Measurements from ENCODE around the gene MYOD1. TPM values are rescaled to one million over a fixed set of nuclear protein-coding genes. Genes with fewer than 3 reads are reported as not detected.

MYOD1 gene
- polyA plus RNA-seq (ENCODE audit: insufficient read length) = 100 TPM

- no peak for DNase-seq
Observed at GRCh38 chr11:17719028-17719937, at the start of gene MYOD1. TSS of gene MYOD1 (plus strand) at chr11:17719571. CDS start at chr11:17719783, 212 bp downstream.

GRCh38 chr11:17672469-17672868 lies 46.9 kb upstream of the MYOD1 start:
- DNase-seq = no peak

DNA sequence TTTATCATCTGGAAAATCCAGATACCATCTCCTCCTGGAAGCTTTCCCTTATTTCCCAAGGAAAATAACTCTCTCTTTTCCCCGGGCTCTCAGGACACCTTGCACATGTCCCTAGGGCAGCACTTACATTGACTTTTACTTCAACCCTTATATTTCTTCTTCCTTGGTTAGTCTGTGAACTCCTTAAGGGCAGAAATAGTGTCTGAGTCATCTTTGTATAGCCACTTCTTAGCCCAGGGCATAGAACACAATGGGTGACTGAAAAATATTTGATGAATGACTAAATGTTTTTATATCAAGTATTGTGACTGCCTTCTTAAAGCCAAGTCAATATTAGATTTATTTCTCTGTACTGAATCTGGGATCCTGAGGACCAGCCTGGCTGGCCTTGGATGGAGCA lies 45.4 kb upstream of the MYOD1 start:
- no peak for DNase-seq

GRCh38 chr11:17682848-17683247 lies 36.5 kb upstream of the MYOD1 start:
- DNase-seq = no peak

GRCh38 chr11:17683377-17684161 lies 35.8 kb upstream of the MYOD1 start:
- peak; percentile 11 for DNase-seq

- DNase-seq = no peak
Observed at GRCh38 chr11:17684550-17684949, 34.8 kb upstream of the MYOD1 start.

DNA sequence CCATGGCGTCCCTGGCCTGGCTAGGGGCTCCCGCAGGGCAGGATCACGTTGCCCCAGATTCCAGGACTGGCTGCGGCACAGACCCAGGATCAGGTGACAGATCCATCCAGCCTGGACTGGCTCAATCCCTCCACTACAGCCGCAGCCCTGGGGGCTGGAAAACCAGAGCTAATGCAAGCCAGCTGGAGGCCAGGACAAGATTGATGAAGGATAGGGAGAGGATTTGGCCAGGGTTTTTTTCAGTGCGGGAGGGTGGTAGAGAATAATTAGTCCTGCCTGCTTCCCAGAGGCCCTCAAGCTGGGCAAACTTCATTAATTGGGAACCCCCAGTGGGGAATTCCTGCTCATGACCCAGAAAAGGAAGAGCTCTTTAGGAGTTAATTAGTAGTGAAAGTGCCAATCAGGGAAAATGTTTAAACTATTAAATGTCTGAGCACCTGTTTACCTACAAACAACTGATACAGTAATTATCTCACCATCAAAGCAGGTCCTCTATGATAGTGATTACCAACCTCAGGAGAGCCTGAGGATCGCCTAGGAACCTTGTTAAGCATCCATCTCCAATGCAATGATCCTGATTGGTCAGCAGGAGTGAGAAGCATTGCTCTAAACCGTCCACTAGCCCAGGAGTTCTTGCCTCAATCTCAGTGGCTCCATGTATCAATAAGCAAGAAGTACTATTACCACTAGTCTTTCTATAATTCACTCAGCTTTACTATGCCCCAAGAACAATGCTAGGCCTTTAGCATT lies 33.0 kb upstream of the MYOD1 start:
- peak; percentile 14 for DNase-seq

GRCh38 chr11:17687946-17688670 lies 31.3 kb upstream of the MYOD1 start:
- DNase-seq = peak; percentile 25

DNA sequence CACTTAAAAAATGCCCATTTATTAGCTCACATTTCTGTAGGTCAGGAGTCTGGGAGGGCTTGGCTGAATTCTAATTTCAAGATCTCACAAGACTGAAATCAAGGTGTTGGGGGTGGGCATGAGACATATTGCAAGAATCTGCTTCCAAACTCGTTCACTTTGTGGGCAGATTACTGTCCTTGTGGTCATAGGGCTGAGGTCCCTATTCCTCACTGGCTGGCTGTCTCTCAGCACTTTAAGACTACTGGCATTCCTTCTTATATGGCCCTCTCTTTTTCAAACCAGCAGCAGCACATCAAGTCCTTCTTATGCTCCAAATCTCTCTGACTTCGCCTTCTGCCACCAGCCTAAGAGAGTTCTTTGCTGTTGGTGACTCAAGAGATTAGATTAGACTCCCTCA lies 27.8 kb upstream of the MYOD1 start:
- DNase-seq = no peak

DNA sequence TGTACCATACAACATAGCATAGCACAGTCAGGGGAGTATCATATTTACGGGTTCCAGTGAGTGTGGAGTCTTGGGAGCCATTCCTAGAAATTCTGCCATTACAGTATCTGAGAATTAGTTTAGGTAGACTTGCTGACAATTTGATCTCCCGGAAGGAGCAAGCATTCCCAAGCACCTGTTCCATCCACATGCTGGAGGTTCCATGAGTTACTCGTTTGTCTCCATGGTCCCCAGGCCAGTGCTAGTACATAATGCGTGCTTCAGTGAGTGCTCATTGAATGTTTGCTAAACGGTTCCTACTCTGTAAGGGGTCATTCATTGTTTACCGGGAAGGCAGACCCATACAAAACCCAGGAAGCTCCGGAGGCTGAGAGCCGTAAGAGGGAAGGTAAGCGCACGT lies 27.4 kb upstream of the MYOD1 start:
- no peak for DNase-seq

DNA sequence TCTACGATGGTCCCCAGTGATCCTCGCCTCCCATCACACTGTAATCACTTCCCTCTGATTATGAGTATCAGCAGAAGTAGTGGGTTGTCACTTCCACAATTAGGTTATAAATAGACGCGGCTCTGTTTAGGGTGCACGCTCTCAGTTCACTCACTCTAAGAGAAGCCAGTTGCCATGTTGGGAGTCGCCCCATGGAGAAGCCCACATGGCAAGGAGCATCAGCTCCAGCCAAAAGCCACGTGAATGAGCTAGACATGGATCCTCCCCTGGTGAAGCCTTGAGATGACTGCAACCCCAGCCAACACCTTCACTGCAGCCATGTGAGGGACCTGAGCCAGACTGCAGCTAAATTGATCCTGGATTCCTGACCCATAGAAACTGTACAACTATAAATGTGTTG lies 26.4 kb upstream of the MYOD1 start:
- DNase-seq = no peak

DNA sequence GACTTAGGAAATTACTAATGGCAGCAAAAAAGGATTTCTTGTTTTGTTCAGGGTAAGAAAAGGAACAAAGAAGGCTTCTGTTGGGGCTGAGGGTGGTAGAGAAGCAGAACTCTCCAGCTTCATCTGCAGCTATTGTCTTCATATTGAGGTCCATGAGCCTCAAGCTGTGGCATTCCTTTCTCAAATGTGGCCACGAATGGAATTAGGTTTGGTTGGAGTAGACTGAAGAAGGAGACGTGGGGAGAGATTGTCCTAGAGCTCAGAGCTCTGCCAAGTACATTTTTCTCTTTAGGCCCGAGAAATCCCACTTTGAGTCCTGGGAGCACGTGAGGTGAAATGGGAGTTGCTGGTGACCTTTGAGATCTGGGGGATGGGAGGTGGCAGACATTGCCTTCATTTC lies 25.8 kb upstream of the MYOD1 start:
- DNase-seq = no peak

DNA sequence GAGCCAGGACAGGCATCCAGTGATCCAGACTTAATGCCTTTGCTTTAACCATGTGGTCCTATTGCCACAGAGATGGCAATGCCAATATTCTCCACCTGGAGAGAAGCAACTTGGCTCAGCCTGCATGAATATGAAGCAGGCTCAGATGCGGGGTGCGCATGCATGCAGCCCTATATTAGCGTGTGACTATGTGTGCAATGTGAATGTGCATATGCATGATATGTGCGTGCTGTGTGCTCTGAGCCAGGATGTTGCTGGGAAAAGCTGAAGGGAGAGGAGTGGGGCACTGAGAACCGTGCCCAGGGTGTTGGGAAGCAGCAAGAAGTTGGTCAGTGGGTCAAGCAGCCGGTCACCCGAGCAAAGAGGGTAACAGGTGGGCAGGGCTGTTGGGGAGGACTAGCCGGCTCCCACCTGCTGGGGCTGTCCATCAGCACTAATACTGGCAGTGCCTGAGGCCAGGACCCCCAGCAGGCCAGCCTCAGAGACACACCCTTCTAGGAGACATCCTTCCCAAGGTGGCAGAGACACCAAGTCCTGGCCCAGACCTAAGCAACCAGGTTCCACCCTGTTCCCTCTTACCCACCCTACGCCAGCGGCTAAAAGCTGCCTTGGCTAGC lies 24.8 kb upstream of the MYOD1 start:
- no peak for DNase-seq

- no peak for DNase-seq
Observed at GRCh38 chr11:17695454-17696441, 23.6 kb upstream of the MYOD1 start.

GRCh38 chr11:17696741-17697140 lies 22.6 kb upstream of the MYOD1 start:
- DNase-seq = no peak

GRCh38 chr11:17697175-17697949 lies 22.0 kb upstream of the MYOD1 start:
- DNase-seq = no peak

- DNase-seq = peak; percentile 56
Observed at GRCh38 chr11:17699147-17700114, 19.9 kb upstream of the MYOD1 start.

DNA sequence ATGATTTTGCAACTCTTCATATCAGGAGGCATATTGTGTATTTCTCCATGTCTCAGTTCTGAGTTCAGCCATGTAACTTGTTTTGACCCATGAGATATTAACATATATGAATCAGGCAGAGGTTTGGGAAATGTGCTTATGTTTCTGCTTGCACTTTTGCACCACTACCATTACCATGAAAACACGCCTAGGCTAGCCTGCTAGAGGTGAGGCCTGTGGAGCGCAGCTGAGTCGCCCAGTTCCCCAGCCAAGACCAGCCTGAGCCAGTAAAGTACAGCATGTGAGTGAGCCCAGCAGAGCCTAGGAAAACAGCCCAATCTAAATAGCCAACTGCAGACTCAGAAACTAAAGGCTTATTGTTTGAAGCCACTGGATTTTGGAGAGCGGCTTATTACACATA lies 18.4 kb upstream of the MYOD1 start:
- DNase-seq = no peak

Measured in hindlimb muscle (tissue), 1 donor.